Body of pancreas (tissue), 4 donors: ENCODE measurements around the gene ADAMTSL1.

Source experiments
- CTCF ChIP-seq, 7 experiments: fragments of 450-650 bp in 4 of 7; fragments of 200-600 bp in 3 of 7; sonication (generic) in 3 of 7; IDR thresholded peaks; one replicate each; pipeline ENCODE4 v1.5.1; 2016 to 2019; ENCODE audit warnings: antibody characterized with exemption in 7 of 7
- POLR2A ChIP-seq, 3 donors: fragments of 450-650 bp; IDR thresholded peaks; one replicate each; pipeline ENCODE4 v1.6.1; 2016; ENCODE audit warnings: antibody characterized with exemption in 3 of 3, mild to moderate bottlenecking in 2 of 3

GRCh38 chr9:18923167-18923566 is 449.2 kb downstream of the ADAMTSL1 start:
- no peak for TF ChIP-seq CTCF (IDR thresholded peaks at IDR 0.05)
- no peak for TF ChIP-seq POLR2A (IDR thresholded peaks at IDR 0.05)
